HG02943 (cell line): Measurements from ENCODE around the gene C22orf31.
"Not testable (repeated sequence)": the region's sequence is repeated elsewhere in the genome, so short reads cannot be mapped to it uniquely, and the experiment has no call there.

Experiments
- ATAC-seq: cut with Tn5 transposase; IDR thresholded peaks from one replicate; pipeline ENCODE4 v1.9.1; 2021; ENCODE audit warnings: mild to moderate bottlenecking, low read depth, moderate library complexity; ENCODE audit not compliant: unreplicated experiment

Gene C22orf31

DNA sequence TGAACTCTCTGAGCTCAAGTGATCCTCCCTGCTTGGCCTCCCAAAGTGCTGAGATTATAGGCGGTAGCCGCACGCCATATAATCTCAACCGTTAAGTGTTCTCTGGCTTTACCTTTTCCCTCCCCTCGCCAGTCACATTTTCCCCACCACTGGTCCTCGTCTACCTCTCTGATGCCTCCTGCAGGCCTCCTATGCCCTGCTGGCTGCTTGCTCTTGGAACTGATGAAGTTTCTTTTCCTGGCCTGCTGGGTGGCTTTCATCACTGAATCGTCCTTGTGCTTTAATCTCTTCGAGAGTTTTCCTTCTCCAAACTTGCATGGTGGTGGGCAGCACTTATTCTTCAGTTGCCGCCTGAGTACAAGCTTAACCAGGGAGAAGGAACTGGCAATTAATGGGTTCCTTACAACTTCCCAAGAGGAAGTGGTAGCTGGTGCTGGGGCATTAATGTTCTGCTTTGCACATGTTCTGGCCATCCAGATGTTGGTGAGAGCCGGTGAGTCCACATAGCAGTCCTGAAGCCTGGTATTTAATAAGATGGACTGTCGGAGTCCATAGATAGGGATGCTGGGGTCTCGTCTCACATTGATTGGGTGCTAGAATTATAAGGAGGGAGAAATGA lies 1.3 kb downstream of the C22orf31 start:
- ATAC-seq = no peak

DNA sequence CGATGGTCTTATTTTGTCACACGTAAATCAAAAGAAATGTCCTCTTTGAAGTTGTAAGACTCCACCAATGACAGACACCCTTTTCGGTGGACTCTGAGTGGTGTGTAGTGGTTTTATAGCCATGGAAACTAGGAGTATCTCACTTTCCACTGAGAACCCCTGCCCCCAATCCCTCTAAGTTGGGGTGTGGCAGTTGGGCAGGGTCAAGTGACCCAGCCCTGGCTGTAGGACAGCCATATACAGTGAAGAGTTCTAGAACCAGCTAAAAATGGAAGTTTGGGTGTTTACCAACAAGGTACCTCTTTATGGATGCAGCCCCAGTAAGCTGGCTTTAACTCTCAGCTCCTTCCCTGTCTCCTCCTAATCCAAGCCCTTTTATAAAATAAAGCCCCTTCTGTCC lies 5.2 kb downstream of the C22orf31 start:
- no peak for ATAC-seq

DNA sequence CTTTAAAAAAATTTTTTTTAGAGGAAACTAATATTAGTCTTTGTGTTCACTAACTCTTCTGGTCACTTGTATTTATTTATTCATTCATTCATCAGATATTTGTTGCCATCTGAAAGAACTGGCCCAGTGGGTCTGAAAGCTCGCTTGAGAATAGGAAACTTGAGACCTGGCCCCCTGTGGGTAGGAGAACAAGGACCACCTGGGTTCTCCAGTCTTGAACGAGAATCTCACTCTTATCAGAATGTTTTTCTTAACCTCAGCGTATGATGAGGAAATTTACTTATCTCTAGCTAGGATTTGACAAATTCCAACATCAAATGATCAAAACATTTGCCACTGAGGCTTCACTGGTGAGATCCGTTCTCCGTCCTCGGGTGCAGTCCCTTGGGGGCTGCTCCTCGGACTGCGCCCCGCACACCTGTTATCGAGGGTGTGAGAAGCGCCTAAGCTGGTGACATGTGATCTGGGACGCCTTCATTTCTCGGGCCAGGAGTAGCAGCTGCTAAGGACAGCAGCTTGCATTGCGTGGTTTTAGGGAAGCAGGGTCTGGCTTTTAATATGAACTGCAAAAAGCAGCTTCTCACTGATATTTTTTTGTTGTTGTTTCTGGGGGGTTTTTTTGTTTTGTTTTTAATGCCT lies 6.3 kb downstream of the C22orf31 start:
- ATAC-seq = no peak

DNA sequence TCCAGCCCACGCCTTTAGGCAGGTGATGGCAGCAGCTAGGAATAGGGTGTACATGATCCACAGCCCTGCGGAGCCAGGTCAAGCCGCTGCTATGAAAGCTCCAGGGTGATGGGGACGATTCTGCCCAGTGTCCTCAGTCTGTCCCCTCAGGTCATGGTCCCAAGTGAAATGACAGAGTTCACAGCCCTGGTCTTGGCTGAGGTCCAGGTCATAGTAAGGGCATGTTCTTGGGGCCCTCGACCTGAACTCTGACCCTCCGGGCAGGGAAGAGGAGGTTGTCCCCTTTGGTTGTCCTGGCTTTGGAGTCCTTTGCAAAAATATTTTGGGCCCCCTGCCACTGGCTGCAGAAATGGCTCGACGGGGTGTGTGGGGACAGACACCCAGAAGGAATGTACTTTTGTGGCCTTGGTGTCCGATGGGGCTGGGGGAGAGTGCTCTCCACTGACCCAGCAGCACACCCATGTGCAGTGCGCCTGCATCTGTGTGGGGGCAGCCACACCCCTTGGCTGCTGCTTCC lies 7.3 kb downstream of the C22orf31 start:
- ATAC-seq = no peak

DNA sequence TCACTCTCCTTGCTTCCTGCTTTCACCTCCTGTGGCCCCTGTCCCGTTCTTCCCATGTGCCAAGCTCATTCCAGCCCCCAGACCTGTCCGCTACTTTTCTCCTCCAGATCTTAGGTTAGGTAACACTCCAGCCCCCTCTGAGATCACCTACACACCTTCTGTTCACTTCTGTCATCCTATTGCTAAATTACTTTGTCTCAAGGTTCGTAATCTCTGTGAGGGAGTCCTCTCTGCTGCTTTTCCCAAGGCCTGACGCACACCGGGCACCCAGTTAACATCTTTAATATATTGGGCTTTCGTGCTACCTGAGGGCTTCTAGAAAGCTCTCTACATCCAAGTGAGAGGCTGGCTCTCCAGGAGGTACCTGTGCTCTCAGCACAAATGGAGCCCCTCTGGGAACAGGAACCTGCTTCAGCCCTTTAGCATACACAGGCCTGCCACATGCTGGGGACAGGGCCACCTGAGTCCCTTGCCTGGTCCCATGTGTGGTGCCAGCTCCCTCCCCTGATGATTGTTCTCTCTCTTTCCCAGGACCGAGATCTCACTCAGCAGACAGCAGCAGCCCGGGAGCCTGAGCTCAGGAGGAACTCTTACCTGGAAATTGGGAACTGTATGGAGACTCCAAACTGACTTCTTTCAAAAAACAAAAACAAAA lies 8.5 kb downstream of the C22orf31 start:
- ATAC-seq = no peak

DNA sequence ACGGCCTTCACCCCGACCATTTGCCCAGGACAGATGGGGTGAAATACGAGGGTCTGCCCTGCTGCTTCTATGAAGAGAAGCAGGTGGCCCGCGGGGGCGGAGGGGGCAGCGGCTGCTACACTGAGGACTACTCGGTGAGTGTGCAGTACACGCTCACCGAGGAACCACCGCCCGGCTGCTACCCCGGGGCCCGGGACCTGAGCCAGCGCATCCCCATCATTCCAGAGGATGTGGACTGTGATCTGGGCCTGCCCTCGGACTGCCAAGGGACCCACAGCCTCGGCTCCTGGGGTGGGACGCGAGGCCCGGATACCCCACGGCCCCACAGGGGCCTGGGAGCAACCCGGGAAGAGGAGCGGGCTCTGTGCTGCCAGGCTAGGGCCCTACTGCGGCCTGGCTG lies 11.2 kb downstream of the C22orf31 start:
- no peak for ATAC-seq

DNA sequence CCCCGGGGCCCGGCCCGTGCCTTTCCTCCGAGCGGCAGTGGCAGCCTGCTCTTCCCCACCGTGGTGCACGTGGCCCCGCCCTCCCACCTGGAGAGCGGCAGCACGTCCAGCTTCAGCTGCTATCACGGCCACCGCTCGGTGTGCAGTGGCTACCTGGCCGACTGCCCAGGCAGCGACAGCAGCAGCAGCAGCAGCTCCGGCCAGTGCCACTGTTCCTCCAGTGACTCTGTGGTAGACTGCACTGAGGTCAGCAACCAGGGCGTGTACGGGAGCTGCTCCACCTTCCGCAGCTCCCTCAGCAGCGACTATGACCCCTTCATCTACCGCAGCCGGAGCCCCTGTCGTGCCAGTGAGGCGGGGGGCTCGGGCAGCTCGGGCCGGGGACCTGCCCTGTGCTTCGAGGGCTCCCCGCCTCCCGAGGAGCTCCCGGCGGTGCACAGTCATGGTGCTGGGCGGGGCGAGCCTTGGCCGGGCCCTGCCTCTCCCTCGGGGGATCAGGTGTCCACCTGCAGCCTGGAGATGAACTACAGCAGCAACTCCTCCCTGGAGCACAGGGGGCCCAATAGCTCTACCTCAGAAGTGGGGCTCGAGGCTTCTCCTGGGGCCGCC lies 11.9 kb downstream of the C22orf31 start:
- no peak for ATAC-seq

DNA sequence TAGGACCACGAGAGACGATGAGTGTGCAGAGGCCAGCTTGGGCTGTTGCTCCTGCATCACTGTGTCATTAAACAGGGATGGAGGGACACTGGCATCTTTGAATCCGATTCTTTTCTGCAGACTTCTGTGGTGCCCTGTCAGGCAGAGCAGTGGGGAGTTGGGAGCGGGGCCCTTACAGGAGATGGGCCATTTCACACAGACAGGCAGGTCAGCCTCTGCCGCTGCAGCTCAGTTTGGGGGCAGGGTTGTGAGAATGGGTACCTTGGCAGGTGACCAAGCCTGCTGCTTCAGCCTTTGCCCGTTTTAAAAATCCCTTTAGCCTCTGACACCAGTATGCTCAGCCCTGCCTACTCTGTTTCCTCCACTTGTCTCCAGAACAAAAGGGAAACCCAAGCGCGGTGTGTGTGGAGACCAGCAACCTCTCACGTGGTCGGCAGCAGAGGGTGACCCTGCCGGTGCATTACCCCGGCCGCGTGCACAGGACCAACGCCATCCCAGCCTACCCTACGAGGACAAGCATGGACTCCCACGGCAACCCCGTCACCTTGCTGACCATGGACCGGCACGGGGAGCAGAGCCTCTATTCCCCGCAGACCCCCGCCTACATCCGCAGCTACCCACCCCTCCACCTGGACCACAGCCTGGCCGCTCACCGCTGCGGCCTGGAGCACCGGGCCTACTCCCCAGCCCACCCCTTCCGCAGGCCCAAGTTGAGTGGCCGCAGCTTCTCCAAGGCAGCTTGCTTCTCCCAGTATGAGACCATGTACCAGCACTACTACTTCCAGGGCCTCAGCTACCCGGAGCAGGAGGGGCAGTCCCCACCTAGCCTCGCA lies 12.6 kb downstream of the C22orf31 start:
- no peak for ATAC-seq

DNA sequence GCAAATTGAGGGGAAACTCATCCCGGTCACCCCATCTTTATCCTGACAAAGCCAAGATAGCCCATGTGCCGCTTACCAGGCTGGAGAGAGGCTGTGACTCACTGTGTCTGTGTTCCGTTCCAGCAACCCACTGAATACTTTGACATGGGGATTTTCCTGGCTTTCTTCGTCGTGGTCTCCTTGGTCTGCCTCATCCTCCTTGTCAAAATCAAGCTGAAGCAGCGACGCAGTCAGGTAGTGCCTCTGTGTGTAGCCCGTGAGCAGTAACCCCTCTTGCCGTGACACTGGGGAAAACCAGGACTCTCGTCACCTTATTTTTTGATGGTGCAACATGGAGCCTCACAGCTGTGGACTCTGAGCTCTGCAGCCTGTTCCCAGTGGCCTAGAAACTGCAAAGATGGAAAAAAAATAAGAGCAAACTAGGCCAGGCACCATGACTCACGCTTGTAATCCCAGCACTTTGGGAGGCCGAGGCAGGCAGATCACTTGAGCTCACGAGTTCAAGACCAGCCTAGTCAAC lies 16.9 kb downstream of the C22orf31 start:
- no peak for ATAC-seq

DNA sequence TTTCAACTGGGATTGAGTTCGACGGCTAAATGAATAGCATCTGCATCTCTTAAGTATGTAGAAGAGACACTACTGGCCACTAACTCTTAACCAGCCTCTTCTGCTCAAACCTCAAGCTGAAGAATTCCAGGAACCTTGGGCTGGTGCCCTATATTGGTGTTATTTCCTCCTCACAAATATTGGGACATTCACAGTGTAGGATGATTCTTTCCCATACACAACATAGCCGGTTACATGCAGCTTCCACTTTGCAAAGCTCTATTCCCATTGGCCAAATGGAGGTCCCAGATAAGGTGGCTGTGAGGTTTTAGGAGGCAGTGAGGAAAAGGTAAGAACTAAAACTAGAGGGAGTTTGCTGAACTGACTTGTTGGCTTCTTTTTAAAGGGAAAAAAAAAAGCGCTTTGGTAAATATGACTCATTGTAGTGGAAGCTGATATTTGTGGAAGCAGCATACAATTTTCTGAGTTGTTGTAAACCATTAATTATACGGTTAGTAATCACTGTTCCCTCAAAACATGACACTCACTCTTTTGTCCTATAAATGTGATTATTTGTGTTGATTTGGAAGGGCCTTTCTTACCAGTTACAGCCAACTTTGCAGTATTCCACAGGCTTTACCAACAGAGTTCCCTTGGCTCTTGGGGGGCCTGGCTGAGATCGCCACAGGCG lies 17.6 kb downstream of the C22orf31 start:
- ATAC-seq = no peak

DNA sequence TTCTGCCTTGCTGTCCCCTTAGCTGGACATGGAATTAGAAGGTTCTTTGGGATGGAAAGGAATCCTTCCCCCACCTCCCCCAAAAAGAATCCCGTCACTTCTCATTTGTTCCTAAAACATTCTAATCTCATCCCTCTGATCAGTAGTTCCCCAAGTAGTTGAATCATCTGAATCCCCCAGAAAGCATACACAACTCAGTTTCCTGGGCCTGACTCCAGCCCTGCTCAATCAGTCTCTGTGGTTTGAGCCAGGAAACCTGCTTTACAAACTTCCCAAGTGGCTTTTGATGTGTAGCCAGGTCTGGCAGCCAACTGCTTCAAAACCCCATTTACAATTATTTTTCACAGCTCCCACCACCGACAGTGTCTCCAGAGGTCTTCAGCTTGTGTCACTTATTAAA lies 20.2 kb downstream of the C22orf31 start:
- no peak for ATAC-seq

DNA sequence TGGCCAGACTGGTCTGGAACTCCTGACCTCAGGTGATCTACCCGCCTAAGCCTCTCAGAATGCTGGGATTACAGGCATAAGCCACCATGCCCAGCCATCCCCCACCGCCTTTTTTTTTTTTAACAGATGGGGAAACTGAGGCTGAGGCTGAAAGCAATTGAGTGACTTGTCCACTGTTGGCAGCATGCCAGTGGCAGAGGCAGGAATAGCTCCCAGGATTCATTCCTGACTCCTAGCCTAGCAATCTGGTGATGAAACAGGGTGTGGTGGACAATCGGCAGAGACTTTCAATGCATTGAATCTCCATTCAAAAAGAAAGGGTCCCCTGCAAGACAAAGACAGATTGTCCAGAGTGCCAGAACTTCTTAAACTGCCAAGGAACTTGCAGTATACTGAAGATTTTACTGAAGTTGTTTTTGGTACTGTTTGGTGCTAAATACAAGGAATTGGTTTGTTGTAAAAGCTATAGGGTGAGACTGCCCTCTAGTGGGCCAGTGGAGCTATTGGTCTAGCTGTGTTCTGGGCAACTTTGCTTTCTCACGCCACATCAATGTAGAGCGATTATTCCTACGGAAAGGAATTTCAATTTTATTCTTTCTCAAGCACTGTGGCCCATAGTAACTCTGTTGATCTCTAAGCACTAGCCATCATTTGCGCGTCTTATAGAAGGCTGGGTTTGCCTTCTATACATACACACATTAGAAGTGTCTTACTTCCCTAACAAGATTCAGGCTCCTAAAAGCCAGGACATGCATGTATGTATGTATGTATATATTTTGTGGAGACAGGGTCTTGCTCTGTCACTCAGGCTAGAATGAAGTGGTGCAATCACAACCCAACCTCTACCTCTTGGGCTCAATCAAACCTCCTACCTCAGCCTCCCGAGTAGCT lies 21.0 kb downstream of the C22orf31 start:
- no peak for ATAC-seq

DNA sequence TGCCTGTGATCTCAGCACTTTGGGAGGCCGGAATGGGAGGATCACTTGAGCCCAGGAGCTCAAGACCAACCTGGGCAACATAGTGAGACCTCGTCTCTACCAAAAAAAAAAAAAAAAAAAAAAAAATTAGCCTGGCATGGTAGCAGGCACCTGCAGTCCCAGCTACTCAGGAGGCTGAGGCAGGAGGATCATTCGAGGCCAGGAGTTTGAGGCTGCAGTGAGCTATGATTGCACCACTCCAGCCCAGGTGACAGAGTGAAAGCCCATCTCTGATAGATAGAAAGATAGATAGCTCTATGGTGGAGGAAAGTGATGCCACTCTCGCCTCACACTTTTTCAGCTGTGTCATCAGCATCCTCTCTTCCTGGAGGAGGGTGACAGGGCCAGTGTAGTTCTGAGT lies 21.9 kb downstream of the C22orf31 start:
- not testable (repeated sequence) for ATAC-seq

DNA sequence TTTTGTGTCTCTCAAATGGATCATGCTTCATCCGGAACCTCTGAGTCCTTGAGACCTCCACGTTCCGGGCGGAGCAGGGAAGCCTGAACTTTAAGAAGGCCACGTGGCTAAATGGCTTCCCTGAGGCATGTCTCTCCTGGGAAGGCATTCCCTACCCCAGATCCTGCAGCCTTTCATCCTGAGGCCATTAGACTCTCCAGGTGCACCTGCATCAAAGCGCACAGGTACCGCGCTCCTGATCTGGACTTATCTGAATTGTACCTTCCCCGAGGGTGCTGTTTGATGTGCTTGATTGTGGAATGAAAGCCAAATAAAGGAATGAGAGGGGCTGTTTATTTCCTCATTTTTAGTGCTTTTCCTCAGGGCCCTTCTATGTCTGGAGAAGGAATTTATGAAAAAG lies 22.5 kb downstream of the C22orf31 start:
- no peak for ATAC-seq

DNA sequence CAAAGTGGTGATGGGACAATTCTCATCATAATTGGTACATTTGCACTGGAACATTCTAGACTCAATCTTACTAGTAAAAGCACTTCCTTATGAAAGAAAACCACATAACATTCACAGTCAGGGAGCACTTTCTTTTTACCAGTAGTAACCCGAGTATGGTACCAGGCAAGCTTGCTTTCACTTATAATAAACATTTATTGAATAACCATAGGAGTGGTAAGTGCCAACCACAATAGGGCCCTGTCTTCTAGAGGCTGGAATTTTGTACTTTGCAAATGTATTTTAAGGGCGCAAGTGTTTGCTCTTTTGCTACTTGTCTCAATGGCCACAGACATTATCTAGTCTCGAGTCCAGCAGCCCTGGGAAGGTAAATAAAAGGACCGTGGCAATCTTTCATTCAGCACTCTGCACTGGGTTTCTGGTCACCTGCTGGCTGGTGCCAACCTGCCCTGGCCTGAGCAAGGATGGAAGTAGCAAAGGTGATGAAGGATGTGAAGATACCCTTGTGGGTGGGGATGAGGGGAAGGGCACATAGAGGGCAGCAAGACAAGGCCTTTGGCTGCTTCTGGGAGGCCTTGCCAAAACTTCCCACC lies 24.2 kb downstream of the C22orf31 start:
- no peak for ATAC-seq

DNA sequence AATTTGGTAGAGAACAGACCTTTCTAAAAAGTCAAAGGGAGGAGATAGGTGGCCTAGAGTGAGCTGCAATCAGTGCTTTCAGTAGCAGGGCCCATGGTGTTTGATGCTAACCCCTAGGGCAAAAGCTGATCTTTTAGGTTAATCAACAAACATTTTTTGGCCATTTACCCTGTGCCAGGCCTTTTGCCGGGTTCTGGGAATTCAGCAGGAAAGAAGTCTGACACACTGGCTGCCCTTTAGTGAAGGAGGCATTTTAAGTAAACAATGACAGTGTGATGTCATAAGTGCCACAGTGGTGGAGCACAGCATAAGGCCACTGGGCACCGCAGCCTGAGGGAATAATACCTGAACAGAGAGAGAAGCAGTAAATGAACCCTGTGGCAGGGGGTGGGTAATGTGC lies 29.0 kb downstream of the C22orf31 start:
- no peak for ATAC-seq

DNA sequence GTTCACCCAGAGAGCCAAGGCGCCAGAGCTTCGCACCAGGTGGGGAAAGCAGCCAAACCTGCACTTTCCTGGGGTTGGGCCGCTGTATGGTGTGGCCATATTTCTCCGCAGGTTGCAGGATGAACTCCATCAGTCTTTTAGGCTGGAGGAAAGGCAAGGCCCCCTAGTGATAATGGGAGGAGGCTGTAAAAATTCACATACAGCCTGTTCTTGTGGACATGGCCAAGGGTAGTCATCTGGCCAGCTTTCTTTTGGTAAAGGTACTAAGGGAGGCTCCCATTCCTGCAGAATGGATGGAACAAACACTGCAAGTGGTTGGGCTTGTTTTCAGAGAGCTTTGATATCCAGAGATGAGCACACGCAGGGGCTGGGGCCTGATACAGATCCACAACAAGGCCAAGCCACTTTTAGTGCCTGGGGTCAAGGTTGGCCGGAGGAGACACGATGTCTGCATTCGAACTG lies 29.6 kb downstream of the C22orf31 start:
- no peak for ATAC-seq

DNA sequence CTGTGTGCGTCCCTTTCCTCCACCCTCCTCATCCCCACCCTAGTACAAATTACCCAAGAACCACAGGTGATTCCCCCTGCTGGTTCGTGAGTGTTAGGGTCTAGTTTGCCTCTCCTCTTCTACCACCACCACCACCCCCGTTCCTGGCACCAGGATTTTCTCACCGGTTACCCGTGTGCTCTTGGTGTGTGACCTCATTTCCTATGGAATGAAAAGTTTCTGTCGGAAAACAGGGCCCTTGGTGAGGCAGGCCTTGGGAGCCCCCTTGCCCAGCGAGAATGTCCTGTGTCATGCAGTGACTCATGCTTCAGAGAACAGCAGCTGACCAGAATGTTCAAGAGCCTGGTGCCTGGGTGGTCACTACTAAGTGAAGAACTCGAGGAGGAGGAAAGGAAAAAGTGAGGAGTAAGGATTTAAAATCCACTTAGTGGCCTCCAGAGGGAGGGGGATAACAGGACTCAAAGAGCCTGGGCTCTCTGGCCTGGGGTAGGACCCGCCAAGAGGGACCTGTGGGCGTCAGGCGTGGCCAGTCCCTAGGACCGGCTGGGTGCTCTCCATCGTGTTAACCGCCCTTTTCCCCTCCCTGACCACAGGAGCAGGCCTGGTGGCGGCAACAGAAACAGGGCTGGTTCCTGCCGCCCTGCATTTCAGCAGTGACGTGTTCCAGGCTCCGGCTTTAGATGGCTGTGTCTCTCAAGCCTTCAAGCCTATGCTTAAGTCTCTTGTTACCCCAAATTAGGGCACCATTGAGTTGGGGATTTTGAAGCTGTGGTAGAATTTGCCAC lies 30.2 kb downstream of the C22orf31 start:
- no peak for ATAC-seq
